ENCODE results near the gene PTPRK. TPM values are rescaled to one million over a fixed set of nuclear protein-coding genes. Genes with fewer than 3 reads are reported as not detected.

The PTPRK gene
- total RNA-seq, result 18.4 TPM
- long read RNA-seq, full-length matches to known transcripts, result 4 of 27 reads
- long read RNA-seq, partial matches to known transcripts, result 11 of 27 reads
- long read RNA-seq, other reads (novel, unspliced or antisense), result 12 of 27 reads

- intact Hi-C loops (cut with micrococcal nuclease), result no loop called here
Observed at GRCh38 chr6:128520436-128521281, at the start of gene PTPRK. Gene PTPRK, minus strand, starts transcription at chr6:128520599. Its CDS starts 241 bp downstream, at chr6:128520358.

DNA sequence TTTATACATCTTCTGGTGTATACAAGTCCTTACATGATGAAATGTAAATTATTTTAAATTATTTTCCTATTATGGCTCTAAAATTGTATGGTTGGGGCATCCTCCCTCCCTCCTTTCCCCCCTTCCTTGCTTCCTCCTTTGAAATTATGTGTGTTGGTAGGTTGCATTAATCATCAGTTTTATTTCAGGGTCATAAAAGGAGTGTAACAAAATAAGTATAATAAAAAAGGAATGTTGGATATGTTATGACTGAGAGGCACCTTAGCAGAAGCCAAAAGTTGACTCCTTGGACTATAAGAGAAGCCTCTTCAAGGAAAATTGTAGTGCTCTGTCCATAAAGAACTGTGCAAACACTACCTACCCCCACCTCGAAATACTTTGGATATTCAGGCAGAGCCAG, 46.6 kb upstream of the PTPRK start:
- Histone ChIP-seq H3K27ac (replicated peaks) (no peak overlapping the region), H3K9me3 (replicated peaks) (no peaks in the 10 kb centered on the region), H3K4me3 (no peak overlapping the region), H3K36me3 (no peaks in the 10 kb centered on the region), H3K27me3 (ENCODE audit: low read depth) (no peaks in the 10 kb centered on the region), H3K4me1 (peaks cover 14% of the 10 kb centered on the region)
- no peak for DNase-seq
- TF ChIP-seq, protein P1, sequence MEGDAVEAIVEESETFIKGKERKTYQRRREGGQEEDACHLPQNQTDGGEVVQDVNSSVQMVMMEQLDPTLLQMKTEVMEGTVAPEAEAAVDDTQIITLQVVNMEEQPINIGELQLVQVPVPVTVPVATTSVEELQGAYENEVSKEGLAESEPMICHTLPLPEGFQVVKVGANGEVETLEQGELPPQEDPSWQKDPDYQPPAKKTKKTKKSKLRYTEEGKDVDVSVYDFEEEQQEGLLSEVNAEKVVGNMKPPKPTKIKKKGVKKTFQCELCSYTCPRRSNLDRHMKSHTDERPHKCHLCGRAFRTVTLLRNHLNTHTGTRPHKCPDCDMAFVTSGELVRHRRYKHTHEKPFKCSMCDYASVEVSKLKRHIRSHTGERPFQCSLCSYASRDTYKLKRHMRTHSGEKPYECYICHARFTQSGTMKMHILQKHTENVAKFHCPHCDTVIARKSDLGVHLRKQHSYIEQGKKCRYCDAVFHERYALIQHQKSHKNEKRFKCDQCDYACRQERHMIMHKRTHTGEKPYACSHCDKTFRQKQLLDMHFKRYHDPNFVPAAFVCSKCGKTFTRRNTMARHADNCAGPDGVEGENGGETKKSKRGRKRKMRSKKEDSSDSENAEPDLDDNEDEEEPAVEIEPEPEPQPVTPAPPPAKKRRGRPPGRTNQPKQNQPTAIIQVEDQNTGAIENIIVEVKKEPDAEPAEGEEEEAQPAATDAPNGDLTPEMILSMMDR (IDR thresholded peaks at IDR 0.05; ENCODE audit: borderline replicate concordance), result no peak
- intact Hi-C loops (cut with micrococcal nuclease), result no loop called here

More at GRCh38 chr6:128520436-128521281, at the start of gene PTPRK:
- TF ChIP-seq, protein P1 (IDR thresholded peaks at IDR 0.05; ENCODE audit: borderline replicate concordance), result peak; percentile 85
- peak; percentile 95 for DNase-seq
- Histone ChIP-seq H3K9me3 (replicated peaks) (no peaks in the 10 kb centered on the region), H3K4me1 (peaks cover 62% of the 10 kb centered on the region), H3K36me3 (no peaks in the 10 kb centered on the region), H3K27ac (replicated peaks) (peak within 1 kb of the TSS; percentile 97), H3K27me3 (ENCODE audit: low read depth) (no peaks in the 10 kb centered on the region), H3K4me3 (peak within 1 kb of the TSS; percentile 95)

DNA sequence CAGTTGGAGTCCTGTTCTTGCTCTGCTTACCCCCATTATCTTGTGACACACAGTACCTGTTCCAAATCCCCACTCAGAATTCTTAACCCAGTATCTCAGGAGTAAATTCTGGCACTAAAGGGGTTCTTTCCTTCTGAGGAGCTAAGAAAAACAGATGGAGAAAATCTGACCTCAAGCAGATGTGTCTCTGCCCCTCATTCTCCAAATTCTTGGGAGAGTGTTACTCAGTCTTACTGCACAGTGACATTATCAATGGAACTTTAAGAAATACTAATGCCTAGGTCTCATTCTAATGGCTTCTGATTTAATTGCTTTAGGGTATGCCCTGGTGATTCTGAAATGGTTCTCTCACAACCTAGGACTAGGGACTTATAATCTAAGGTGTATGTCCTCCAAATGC, 40.6 kb upstream of the PTPRK start:
- TF ChIP-seq, protein P1 (IDR thresholded peaks at IDR 0.05; ENCODE audit: borderline replicate concordance), result no peak

DNA sequence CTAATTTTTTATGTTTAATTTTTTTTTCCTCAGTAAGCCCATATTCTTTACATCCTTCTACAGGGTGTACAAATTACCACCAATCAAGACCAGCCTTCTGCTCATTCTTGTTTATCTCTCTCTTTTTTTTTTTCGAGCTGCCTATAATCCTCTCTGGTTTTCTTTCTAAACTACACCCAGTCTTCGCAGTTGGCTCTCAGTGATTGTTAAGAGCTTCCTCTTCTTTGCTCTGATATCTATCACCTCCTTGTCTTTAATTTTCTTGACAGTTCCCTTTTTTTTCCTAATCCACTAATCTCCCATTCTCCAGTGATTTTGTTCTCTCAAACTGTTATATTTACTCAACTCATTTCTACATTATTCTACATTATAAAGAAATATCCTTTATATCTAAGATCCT, 38.5 kb upstream of the PTPRK start:
- intact Hi-C loops (cut with micrococcal nuclease), result no loop called here
- no peaks in the 10 kb centered on the region for H3K9me3 ChIP-seq (replicated peaks)
- no peak for DNase-seq
- TF ChIP-seq, protein P1 (IDR thresholded peaks at IDR 0.05; ENCODE audit: borderline replicate concordance), result no peak
- H3K4me1 ChIP-seq, result peaks cover 10% of the 10 kb centered on the region
- no peaks in the 10 kb centered on the region for H3K36me3 ChIP-seq
- H3K4me3 ChIP-seq, result no peak overlapping the region
- no peak overlapping the region for H3K27ac ChIP-seq (replicated peaks)
- H3K27me3 ChIP-seq (ENCODE audit: low read depth), result no peaks in the 10 kb centered on the region

More for the DNA sequence above, 40.6 kb upstream of the PTPRK start:
- intact Hi-C loops (cut with micrococcal nuclease), result no loop called here
- H3K27me3 ChIP-seq (ENCODE audit: low read depth), result no peaks in the 10 kb centered on the region
- H3K36me3 ChIP-seq, result no peaks in the 10 kb centered on the region
- H3K9me3 ChIP-seq (replicated peaks), result no peaks in the 10 kb centered on the region
- H3K27ac ChIP-seq (replicated peaks), result no peak overlapping the region
- DNase-seq, result no peak
- peaks cover 6% of the 10 kb centered on the region for H3K4me1 ChIP-seq
- H3K4me3 ChIP-seq, result no peak overlapping the region

DNA sequence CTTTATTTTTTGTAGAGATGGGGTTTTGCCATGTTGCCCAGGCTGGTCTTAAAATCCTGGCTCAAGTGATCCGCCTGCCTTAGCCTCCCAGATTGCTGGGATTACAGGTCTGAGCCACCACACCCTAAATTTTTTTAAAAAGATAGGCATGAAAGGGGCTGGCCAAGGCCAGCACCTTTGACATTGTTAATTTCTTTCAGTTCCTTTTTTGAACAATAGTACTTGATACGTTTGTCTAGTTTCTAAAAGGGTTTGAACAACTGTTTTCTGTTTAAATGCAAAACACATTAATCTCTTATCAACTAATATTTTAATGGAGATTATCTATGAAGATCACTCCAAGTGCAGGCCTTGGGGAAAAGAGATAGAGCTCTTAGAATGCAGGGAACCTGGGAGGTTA, 37.6 kb upstream of the PTPRK start:
- no peak overlapping the region for H3K4me3 ChIP-seq
- DNase-seq, result no peak

More for the DNA sequence above, 37.6 kb upstream of the PTPRK start:
- intact Hi-C loops (cut with micrococcal nuclease), result no loop called here
- H3K27me3 ChIP-seq (ENCODE audit: low read depth), result no peaks in the 10 kb centered on the region
- peaks cover 19% of the 10 kb centered on the region for H3K4me1 ChIP-seq
- H3K36me3 ChIP-seq, result no peaks in the 10 kb centered on the region
- H3K27ac ChIP-seq (replicated peaks), result no peak overlapping the region
- TF ChIP-seq, protein P1 (IDR thresholded peaks at IDR 0.05; ENCODE audit: borderline replicate concordance), result no peak
- no peaks in the 10 kb centered on the region for H3K9me3 ChIP-seq (replicated peaks)

All from left ventricle myocardium inferior (tissue), 1 donor.